Measurements from ENCODE around the gene ELOVL6. TPM values are rescaled to one million over a fixed set of nuclear protein-coding genes. Genes with fewer than 3 reads are reported as not detected.

ELOVL6 gene
- total RNA-seq, 2 donors from 2014 or later: 1.3 to 1.6 TPM

DNA sequence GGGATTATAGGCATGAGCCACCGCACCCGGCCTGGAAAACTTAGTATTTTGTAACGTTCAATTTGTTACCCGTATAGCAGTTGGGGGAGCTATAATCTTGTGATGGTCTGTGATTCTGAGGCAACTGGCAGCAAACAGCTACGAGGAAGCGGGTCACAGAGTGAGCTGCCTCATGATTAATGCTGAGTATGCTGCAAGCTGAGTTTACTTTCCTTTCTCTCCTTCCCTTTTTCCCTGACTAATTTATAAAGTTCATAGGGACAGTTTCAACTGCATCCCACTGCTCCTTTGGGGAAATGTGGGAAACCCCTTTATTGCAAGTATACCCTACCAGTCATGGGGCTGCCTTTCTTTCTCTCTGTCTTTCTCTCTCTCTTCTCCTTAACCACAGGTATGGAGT is 17.7 kb upstream of the ELOVL6 start:
- WGBS: 83% methylated on average over 6 of the region's 6 CpGs
- Histone ChIP-seq H3K27ac (no peak overlapping the region), H3K36me3 (no peaks in the 10 kb centered on the region), H3K9me3 (no peaks in the 10 kb centered on the region), H3K27me3 (replicated peaks; ENCODE audit: insufficient read depth) (no peaks in the 10 kb centered on the region), H3K4me3 (no peak overlapping the region), H3K4me1 (replicated peaks) (no peaks in the 10 kb centered on the region)
- TF ChIP-seq POLR2A (IDR thresholded peaks at IDR 0.05): no peak
- TF ChIP-seq, protein P1, sequence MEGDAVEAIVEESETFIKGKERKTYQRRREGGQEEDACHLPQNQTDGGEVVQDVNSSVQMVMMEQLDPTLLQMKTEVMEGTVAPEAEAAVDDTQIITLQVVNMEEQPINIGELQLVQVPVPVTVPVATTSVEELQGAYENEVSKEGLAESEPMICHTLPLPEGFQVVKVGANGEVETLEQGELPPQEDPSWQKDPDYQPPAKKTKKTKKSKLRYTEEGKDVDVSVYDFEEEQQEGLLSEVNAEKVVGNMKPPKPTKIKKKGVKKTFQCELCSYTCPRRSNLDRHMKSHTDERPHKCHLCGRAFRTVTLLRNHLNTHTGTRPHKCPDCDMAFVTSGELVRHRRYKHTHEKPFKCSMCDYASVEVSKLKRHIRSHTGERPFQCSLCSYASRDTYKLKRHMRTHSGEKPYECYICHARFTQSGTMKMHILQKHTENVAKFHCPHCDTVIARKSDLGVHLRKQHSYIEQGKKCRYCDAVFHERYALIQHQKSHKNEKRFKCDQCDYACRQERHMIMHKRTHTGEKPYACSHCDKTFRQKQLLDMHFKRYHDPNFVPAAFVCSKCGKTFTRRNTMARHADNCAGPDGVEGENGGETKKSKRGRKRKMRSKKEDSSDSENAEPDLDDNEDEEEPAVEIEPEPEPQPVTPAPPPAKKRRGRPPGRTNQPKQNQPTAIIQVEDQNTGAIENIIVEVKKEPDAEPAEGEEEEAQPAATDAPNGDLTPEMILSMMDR (IDR thresholded peaks at IDR 0.05): no peak
- TF ChIP-seq POLR2AphosphoS5 (IDR thresholded peaks at IDR 0.05): no peak
- no peak for DNase-seq (ENCODE audit: low spot score)
- intact Hi-C loops (cut with DNase I): no loop called here

GRCh38 chr4:110211770-110212061 is 13.3 kb upstream of the ELOVL6 start:
- Histone ChIP-seq H3K36me3 (no peaks in the 10 kb centered on the region), H3K27ac (no peak overlapping the region), H3K4me3 (no peak overlapping the region), H3K27me3 (replicated peaks; ENCODE audit: insufficient read depth) (no peaks in the 10 kb centered on the region), H3K4me1 (replicated peaks) (no peaks in the 10 kb centered on the region), H3K9me3 (no peaks in the 10 kb centered on the region)
- TF ChIP-seq POLR2A (IDR thresholded peaks at IDR 0.05) (no peak), POLR2AphosphoS5 (IDR thresholded peaks at IDR 0.05) (no peak)
- TF ChIP-seq, protein P1 (IDR thresholded peaks at IDR 0.05): no peak
- intact Hi-C loops (cut with DNase I): loop anchor here (5.0 kb wide), 1 partner anchor 164 kb away; no protein-coding TSS in a partner anchor
- 73% methylated on average over 2 of the region's 2 CpGs for WGBS
- DNase-seq (ENCODE audit: low spot score): no peak

- DNase-seq (ENCODE audit: low spot score): no peak
- Histone ChIP-seq H3K27me3 (replicated peaks; ENCODE audit: insufficient read depth) (no peaks in the 10 kb centered on the region), H3K36me3 (no peaks in the 10 kb centered on the region), H3K4me3 (no peak overlapping the region), H3K9me3 (no peaks in the 10 kb centered on the region), H3K27ac (no peak overlapping the region), H3K4me1 (replicated peaks) (no peaks in the 10 kb centered on the region)
- WGBS: 72% methylated on average over 13 of the region's 13 CpGs
- intact Hi-C loops (cut with DNase I): loop anchor here (5.0 kb wide), 1 partner anchor 164 kb away; no protein-coding TSS in a partner anchor
- TF ChIP-seq POLR2AphosphoS5 (IDR thresholded peaks at IDR 0.05): no peak
- TF ChIP-seq, protein P1 (IDR thresholded peaks at IDR 0.05): peak; percentile 14 to 69 (median 50)
- TF ChIP-seq POLR2A (IDR thresholded peaks at IDR 0.05): no peak
These were observed 12.8 kb upstream of the ELOVL6 start for GRCh38 chr4:110211007-110211769.

- H3K4me1 ChIP-seq (replicated peaks): no peaks in the 10 kb centered on the region
- H3K36me3 ChIP-seq: no peaks in the 10 kb centered on the region
- no peak for DNase-seq (ENCODE audit: low spot score)
- no peaks in the 10 kb centered on the region for H3K27me3 ChIP-seq (replicated peaks; ENCODE audit: insufficient read depth)
- 94% methylated on average over 6 of the region's 6 CpGs for WGBS
- H3K9me3 ChIP-seq: no peaks in the 10 kb centered on the region
- TF ChIP-seq POLR2A (IDR thresholded peaks at IDR 0.05) (no peak), POLR2AphosphoS5 (IDR thresholded peaks at IDR 0.05) (no peak)
- TF ChIP-seq, protein P1 (IDR thresholded peaks at IDR 0.05): no peak
- no peak overlapping the region for H3K27ac ChIP-seq
- intact Hi-C loops (cut with DNase I): no loop called here
- no peak overlapping the region for H3K4me3 ChIP-seq
These were observed 10.0 kb upstream of the ELOVL6 start for GRCh38 chr4:110208419-110208818.

- no peak overlapping the region for H3K4me3 ChIP-seq
- TF ChIP-seq POLR2A (IDR thresholded peaks at IDR 0.05): no peak
- no peak for TF ChIP-seq POLR2AphosphoS5 (IDR thresholded peaks at IDR 0.05)
- TF ChIP-seq, protein P1 (IDR thresholded peaks at IDR 0.05): no peak
- H3K36me3 ChIP-seq: no peaks in the 10 kb centered on the region
- no peak for DNase-seq (ENCODE audit: low spot score)
- H3K4me1 ChIP-seq (replicated peaks): no peaks in the 10 kb centered on the region
- no peak overlapping the region for H3K27ac ChIP-seq
- WGBS: 100% methylated on average over 1 of the region's 1 CpG
- no peaks in the 10 kb centered on the region for H3K9me3 ChIP-seq
- intact Hi-C loops (cut with DNase I): no loop called here
- no peaks in the 10 kb centered on the region for H3K27me3 ChIP-seq (replicated peaks; ENCODE audit: insufficient read depth)
These were observed 8.8 kb upstream of the ELOVL6 start for GRCh38 chr4:110207233-110207632.

All from prostate gland (tissue), 2 donors.